SK-N-MC (cell line): ENCODE measurements around the gene INSIG1.

Source experiments
- EZH2 ChIP-seq: fragments of 200-600 bp; sonication (generic); IDR thresholded peaks from one replicate; pipeline ENCODE4 v1.6.1; 2017; ENCODE audit warnings: antibody characterized with exemption
- POLR2AphosphoS5 ChIP-seq: IDR thresholded peaks from 2 replicates; pipeline ENCODE4 v1.6.1; 2012; ENCODE audit warnings: mild to moderate bottlenecking, low read depth, low read length, borderline replicate concordance

- TF ChIP-seq EZH2 (no peak), POLR2AphosphoS5 (no peak)
These were observed 33.7 kb downstream of the INSIG1 start for GRCh38 chr7:155331396-155331795.
